HG03060 (cell line): ENCODE data around the gene TAS2R40.
"Not testable (repeated sequence)": the region's sequence is repeated elsewhere in the genome, so short reads cannot be mapped to it uniquely, and the experiment has no call there.

Source experiments
- ATAC-seq: cut with Tn5 transposase; IDR thresholded peaks from one replicate; pipeline ENCODE4 v1.9.1; 2021; ENCODE audit warnings: low read depth, moderate number of reproducible peaks; ENCODE audit not compliant: unreplicated experiment

The TAS2R40 gene

DNA sequence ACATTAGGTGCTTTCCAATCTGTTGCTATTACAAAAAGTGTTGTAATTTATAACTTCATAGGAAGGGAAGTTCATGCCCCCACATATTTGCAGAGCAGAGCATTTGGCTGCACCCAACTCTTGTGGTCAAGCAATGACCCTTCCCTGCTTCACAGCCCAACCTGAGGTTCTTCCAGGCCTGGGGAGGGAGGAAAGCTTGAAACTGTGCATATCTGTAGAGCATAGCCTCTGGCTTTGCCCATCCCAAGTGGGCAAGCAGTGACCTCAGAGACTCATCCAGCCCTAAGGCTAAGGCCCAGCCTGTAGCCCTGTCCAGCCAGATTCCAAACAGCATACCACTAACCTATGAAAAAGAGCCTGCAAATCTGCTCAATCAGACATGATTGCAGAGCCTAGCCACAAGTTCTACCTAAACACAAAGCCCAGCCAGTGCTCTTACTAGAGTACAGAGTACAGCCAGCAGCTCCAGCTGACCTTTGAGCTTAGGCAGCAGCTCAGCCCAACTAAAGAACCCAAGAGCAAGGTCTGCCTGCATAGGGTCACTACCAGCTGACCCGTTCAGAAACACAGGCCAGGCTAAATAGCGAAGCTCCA, 27.0 kb downstream of the TAS2R40 start:
- no peak for ATAC-seq

DNA sequence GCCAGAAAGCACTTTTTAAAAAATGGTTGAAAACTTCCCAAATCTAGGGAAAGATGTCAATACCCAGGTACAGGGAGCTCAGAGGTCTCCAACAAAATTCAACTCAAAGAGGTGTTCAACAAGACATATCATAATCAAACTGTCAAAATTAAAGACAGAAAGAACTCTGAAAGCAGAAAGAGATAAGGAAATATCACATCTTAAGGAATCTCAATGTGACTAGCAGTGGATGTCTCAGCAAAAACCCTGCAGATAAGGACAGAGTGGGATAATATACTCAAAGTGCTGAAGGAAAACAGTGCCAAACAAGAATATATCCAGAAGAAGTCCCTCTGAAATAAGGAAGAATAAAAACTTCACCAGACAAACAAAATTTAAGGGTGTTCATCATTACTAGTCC, 28.4 kb downstream of the TAS2R40 start:
- ATAC-seq = no peak

DNA sequence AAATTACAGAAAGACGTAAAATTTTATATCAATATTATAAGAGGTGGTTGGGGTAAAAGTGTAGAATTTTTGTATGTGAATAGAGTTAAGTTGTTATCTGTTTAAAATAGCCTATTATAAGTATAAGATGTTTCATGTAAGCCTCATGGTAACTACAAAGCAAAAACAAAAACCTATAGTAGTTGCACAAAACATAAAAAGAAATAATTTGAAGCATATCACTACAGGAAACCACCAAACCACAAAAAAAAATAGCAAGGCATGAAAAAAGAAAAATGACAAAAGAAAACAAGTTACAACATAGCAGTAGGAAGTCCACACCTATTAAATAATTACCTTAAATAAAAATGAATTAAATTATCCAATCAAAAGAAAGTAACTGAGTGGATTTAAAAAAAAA, 29.0 kb downstream of the TAS2R40 start:
- ATAC-seq = no peak

DNA sequence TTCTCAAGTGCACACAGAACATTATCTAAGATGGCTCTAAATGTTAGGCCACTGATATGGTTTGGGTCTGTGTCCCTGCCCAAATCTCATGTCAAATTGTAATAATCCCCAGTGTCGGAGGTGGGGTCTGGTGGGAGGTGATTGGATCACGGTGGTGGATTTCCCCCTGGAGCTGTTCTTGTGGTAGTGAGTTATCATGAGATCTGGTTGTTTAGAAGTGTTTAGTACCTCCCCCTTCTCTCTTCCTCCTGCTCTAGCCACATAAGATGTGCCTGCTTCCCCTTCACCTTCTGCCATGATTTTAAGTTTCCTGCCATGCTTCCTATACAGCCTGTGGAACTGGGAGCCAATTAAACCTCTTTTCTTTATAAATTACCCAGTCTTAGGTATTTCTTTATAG, 30.2 kb downstream of the TAS2R40 start:
- ATAC-seq = no peak

DNA sequence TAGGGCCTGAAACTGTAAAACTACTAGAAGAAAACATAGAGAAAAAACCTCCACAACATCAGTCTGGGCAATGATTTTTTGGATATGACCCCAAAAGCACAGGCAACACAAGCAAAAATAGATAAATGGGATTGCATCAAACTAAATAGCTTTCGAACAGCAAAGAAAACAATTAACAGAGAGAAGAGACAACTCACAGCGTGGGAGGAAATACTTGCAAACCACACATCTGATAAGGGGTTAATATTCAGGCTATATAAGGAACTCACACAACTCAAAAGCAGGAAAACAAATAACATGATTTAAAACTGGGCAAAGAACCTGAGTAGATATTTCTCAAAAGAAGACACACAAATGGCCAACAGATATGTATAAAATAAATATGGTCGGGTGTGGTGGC, 33.7 kb downstream of the TAS2R40 start:
- no peak for ATAC-seq

DNA sequence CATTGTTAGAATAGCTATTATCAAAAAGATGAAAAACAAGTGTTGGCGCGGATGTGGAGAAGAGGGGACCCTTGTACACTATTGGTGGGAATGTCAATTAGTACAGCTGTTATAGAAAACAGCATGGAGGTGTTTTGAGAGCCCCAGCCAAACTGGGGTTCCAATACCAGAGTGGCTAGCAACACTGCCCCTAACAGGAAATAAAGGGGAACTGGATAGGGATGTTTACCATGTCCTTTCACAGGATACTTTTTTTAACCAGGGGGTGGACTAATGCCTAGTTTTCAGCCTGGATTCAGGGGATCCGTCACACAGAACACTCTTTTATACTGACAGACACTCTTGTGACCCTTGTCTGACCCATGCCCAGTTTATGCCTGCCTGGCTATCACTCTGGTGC, 34.5 kb downstream of the TAS2R40 start:
- ATAC-seq = no peak

DNA sequence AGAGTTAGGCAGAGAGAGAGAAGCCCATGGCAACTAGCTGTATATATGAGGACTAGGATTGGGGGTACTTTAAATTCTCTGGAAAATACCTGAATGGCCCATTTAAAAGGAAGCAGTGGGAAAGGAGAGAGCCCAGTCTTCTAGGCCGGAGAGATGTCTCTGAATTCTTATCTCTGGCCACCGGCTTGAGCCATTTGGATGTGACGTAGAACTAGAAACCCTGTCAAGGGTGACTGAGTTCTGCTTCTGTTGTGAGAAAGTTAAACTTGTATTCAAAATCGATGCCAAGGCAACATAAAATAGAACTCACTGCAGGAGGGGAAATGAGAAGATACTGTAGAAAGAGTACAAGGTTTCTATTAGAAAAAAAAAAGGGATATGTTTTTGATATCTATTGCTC, 35.1 kb downstream of the TAS2R40 start:
- ATAC-seq = peak; percentile 78

DNA sequence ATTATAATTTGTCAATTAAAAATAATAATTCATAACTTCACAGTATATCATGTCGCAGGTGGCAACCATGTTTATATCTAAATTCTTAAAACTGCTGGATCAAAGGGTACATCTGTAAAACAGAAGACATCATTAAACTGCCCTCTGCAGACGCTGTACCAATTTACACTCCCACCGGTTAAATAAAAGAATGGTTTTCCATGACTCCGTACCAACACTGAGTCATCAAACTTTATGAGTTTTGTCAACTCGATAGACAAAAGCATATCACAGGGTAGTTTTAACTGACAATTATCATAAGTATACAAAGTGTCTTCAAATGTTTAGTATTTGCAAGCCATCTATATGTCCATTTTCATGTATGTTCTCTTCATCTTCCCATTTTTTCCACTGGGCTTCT, 35.7 kb downstream of the TAS2R40 start:
- no peak for ATAC-seq

DNA sequence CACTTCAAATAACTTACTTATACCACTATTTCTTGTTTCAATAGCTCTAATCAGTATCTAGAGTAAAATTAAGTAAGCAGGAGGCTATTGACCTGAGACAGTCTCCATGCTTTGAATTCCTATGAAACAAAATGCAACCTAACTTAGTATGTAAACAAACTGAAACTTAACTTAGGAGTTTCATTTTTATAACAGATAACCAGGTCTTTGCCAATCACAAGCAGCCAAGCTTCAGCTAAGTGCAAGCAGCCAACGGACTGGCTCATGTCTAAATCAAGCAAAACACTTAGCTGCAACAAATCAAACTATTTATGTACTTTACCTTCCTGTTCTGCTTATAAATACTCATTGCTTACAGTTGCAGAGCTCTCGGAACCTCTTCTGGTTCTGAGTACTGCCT, 37.0 kb downstream of the TAS2R40 start:
- ATAC-seq = peak; percentile 29

DNA sequence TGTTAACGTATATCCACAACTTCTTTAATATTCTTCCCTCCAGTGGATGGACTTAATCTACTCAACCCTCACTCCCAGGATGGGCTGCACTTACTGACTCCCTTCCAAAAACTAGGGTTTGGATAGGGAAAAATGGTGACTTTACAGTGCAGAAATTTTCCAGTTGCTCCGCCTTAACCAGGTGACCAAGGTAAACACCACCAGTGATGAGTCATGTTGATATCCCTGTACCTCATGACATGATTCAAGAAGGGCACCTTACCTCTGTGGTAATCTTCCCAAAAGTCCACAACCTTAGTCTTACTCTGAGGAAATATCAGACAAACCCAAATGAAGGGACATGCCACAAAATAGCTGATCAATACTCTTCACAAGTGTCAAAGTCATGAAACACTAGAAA, 37.9 kb downstream of the TAS2R40 start:
- no peak for ATAC-seq

DNA sequence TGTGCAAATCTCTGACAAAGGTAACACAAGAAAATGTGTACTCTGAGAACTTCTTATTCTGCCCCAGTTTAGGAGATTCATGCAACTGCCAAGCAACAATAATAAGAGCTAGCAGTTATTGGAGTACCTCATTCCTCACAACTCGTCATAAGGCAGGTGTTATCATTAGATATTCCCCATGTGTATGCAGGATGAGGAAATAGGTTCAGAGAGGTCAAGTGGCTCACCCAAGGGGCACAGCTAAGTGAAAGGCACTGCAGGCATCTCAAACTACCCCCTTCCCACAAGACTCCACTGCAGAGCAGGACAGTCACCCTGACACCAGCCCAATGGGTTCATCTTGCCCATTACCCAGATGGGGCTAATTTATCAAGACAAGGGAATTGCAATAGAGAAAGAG, 40.1 kb downstream of the TAS2R40 start:
- ATAC-seq = no peak

DNA sequence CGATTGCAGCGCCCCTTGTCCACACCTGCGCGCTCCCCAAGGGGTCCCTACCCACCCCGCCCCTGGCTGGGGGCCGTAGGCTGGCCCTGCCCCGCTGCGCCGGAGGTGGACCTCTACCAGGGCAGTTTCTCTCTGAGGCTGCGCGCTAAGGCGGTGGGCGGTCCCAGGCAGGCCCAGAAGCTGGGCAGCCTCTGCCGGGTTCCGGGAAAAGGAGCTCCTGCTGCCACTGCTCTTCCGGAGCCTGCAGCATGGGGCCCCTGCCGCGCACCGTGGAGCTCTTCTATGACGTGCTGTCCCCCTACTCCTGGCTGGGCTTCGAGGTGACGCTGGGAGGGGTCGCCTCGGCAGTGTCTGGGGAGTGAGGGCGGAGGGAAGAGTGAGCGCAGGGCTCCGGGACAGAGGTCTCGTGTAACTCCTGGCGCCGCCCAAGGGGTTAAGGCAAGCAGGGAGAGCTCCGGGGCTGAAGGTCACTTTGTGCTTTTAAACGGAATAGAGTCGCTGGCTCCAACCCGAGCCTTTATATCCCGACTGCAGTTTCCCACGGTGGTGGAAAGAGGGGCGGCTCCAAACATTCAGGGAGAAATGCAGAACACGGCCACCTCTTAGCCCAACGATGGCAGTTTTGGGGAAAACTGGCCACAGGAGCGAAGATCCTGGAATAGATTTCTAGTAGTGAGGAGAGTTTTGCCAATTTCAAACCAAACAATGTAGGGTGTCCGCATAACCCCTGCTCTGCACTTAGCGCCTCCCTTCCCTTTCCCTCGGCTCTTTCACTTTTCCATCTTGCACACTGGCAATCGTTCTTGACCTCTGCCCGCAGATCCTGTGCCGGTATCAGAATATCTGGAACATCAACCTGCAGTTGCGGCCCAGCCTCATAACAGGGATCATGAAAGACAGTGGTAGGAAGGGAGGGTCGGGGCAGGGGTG, 41.7 kb downstream of the TAS2R40 start, which contains the start of gene GSTK1:
GSTK1 (plus strand) TSS at position 176 of the 930 bp plus-strand sequence; CDS start at position 249, 73 bp downstream.
- peak; percentile 90 for ATAC-seq

DNA sequence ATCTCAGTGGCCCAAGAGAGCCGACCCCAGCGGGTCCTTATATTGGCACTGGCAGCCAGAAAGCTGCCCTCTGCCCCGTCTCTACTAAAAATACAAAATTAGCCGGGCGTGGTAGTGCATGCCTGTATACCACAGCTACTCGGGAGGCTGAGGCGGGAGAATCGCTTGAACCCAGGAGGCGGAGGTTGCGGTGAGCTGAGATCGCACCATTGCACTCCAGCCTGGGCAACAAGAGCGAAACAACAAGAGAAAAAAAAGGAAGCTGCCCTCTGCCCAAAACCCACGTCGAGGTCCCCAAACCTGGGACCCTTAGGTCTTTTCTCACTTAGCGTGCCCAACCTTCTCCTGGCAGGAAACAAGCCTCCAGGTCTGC, 42.3 kb downstream of the TAS2R40 start:
- not testable (repeated sequence) for ATAC-seq

DNA sequence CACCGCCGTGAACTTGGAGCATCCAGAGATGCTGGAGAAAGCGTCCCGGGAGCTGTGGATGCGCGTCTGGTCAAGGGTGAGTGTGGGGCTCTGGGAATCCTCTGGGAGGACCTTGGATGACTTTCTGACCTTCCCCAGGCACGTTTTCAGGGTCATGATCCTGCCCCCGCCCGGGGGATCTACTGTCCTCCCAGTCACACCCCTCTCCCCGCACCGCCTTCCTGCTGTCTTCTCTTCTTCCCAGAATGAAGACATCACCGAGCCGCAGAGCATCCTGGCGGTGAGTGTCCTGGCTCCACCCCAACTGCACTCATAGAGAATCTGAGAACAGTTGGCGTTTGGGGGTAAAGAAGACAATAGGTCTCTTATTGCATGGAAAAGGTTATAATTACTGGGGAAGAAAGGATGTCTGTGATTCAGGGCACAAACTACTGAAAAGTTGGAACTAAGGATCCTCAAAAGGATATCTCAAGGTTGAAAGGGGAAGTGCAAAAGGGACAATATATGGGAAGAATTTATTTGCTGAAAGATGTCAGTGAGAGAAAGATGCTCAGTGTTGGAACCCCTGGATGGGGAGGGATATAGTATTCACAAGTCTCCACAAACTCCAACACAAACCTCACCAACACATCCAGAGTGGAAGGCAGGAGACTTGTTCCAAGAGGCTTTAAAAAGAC, 43.3 kb downstream of the TAS2R40 start:
- ATAC-seq = no peak

DNA sequence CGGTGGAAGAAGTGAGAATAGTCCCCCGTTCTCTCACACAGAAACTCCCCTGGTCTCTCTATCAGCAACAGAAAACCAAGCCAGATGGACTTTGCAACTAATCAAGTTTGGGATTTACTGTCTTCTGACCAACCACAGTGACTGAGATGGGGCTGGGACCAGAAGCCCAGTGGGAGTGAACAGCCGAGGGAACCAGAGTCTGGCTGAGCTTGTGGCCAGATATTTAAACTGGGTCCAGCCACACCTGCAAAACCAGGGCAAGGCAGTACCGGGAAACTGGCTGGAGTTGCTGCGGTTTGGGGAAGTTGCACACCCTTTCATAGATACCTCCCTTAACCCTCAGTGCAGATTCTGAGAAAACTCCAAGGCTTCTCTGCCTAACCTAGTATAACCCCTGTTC, 47.4 kb downstream of the TAS2R40 start:
- no peak for ATAC-seq

DNA sequence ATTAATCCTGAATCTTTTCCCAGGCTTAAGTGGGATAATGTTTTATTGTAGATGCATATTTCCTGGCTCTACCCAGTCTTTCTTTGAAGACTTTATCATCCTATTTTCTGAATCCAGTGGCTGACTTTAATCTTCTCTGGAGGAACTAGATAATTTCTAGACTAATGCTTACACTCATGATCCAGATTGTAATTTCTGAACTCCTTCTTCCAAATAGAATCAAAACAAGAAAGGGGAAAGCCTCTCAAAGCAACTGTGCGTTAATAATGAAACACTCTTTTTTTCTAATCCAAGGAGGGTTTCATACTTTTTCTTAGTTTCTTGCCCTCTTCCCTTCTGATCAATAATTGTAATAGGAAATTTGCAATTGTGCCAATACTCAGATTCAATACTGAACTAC, 49.4 kb downstream of the TAS2R40 start:
- ATAC-seq = no peak
